Measurements from ENCODE around the gene SLC25A26. TPM values are rescaled to one million over a fixed set of nuclear protein-coding genes. Genes with fewer than 3 reads are reported as not detected.

The SLC25A26 gene
- total RNA-seq, 2 donors from 2014 or later, result 8.6 to 9.2 TPM

- Histone ChIP-seq H3K9me3 (no peaks in the 10 kb centered on the region), H3K27ac (no peak overlapping the region), H3K4me1 (peaks cover 6% of the 10 kb centered on the region), H3K4me3 (no peak overlapping the region), H3K36me3 (replicated peaks in 1 of 2; ENCODE audit: insufficient read depth in 1 of 2, low read depth in 2 of 2) (no peaks in the 10 kb centered on the region), H3K27me3 (no peaks in the 10 kb centered on the region)
- intact Hi-C loops (cut with DNase I), result no loop called here
- TF ChIP-seq, protein P1, sequence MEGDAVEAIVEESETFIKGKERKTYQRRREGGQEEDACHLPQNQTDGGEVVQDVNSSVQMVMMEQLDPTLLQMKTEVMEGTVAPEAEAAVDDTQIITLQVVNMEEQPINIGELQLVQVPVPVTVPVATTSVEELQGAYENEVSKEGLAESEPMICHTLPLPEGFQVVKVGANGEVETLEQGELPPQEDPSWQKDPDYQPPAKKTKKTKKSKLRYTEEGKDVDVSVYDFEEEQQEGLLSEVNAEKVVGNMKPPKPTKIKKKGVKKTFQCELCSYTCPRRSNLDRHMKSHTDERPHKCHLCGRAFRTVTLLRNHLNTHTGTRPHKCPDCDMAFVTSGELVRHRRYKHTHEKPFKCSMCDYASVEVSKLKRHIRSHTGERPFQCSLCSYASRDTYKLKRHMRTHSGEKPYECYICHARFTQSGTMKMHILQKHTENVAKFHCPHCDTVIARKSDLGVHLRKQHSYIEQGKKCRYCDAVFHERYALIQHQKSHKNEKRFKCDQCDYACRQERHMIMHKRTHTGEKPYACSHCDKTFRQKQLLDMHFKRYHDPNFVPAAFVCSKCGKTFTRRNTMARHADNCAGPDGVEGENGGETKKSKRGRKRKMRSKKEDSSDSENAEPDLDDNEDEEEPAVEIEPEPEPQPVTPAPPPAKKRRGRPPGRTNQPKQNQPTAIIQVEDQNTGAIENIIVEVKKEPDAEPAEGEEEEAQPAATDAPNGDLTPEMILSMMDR (IDR thresholded peaks at IDR 0.05), result no peak
- no peak for TF ChIP-seq POLR2A (IDR thresholded peaks at IDR 0.05)
- no peak for DNase-seq
- WGBS, 2 donors, result 74% methylated on average over 7 of the region's 7 CpGs
- no peak for ATAC-seq
Observed at GRCh38 chr3:66198437-66199088, 22.2 kb upstream of the SLC25A26 start.

GRCh38 chr3:66199089-66199473 lies 21.7 kb upstream of the SLC25A26 start:
- TF ChIP-seq, protein P1 (IDR thresholded peaks at IDR 0.05), result no peak
- TF ChIP-seq POLR2A (IDR thresholded peaks at IDR 0.05), result no peak
- intact Hi-C loops (cut with DNase I), result no loop called here
- H3K27ac ChIP-seq, result no peak overlapping the region
- WGBS, 2 donors, result 58 to 62% methylated on average over 1 of the region's 1 CpG
- peaks cover 6% of the 10 kb centered on the region for H3K4me1 ChIP-seq
- no peak for DNase-seq
- H3K9me3 ChIP-seq, result no peaks in the 10 kb centered on the region
- H3K27me3 ChIP-seq, result no peaks in the 10 kb centered on the region
- no peak for ATAC-seq
- H3K4me3 ChIP-seq, result no peak overlapping the region
- no peaks in the 10 kb centered on the region for H3K36me3 ChIP-seq (replicated peaks in 1 of 2; ENCODE audit: insufficient read depth in 1 of 2, low read depth in 2 of 2)

DNA sequence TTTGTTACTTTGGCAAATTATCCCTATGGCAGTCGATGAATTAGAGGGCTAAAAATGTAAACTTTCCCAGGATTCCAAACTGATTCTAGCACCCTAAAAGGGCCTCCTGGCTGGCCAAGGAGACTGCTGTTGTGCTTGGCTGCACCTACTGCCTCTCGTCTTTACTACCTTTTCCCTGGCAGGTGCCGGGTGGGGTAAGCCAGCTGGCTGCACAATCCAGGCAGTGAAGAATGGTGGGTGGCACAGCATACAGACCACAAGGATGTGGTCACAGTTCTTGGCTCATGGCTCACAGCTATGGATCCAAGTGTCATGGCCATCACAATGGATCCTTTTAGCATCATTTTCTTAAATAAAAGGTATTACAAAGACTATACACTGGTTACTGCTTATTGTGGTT lies 20.7 kb upstream of the SLC25A26 start:
- Histone ChIP-seq H3K4me3 (no peak overlapping the region), H3K27ac (no peak overlapping the region), H3K36me3 (replicated peaks in 1 of 2; ENCODE audit: insufficient read depth in 1 of 2, low read depth in 2 of 2) (no peaks in the 10 kb centered on the region), H3K9me3 (no peaks in the 10 kb centered on the region), H3K4me1 (peaks cover 3% of the 10 kb centered on the region), H3K27me3 (no peaks in the 10 kb centered on the region)
- intact Hi-C loops (cut with DNase I), result no loop called here
- no peak for DNase-seq
- 37 to 44% methylated on average over 3 of the region's 3 CpGs for WGBS, 2 donors
- ATAC-seq, result no peak
- TF ChIP-seq, protein P1 (IDR thresholded peaks at IDR 0.05), result no peak
- no peak for TF ChIP-seq POLR2A (IDR thresholded peaks at IDR 0.05)

- Histone ChIP-seq H3K4me3 (no peak overlapping the region), H3K27ac (no peak overlapping the region), H3K36me3 (replicated peaks in 1 of 2; ENCODE audit: insufficient read depth in 1 of 2, low read depth in 2 of 2) (no peaks in the 10 kb centered on the region), H3K4me1 (no peaks in the 10 kb centered on the region), H3K9me3 (no peaks in the 10 kb centered on the region), H3K27me3 (no peaks in the 10 kb centered on the region)
- TF ChIP-seq POLR2A (IDR thresholded peaks at IDR 0.05), result no peak
- TF ChIP-seq, protein P1 (IDR thresholded peaks at IDR 0.05), result no peak
- ATAC-seq (no peak), DNase-seq (no peak)
- WGBS, 2 donors, result 70 to 84% methylated on average over 2 of the region's 2 CpGs
- intact Hi-C loops (cut with DNase I), result no loop called here
Observed at GRCh38 chr3:66200786-66201185, 20.0 kb upstream of the SLC25A26 start.

GRCh38 chr3:66203275-66203674 lies 17.5 kb upstream of the SLC25A26 start:
- intact Hi-C loops (cut with DNase I), result no loop called here
- WGBS, 2 donors, result 70 to 77% methylated on average over 2 of the region's 2 CpGs

More at GRCh38 chr3:66203275-66203674, 17.5 kb upstream of the SLC25A26 start:
- H3K9me3 ChIP-seq, result no peaks in the 10 kb centered on the region
- no peaks in the 10 kb centered on the region for H3K4me1 ChIP-seq
- DNase-seq, result no peak
- H3K36me3 ChIP-seq (replicated peaks in 1 of 2; ENCODE audit: insufficient read depth in 1 of 2, low read depth in 2 of 2), result no peaks in the 10 kb centered on the region
- H3K27me3 ChIP-seq, result no peaks in the 10 kb centered on the region
- no peak for ATAC-seq
- no peak for TF ChIP-seq POLR2A (IDR thresholded peaks at IDR 0.05)
- TF ChIP-seq, protein P1 (IDR thresholded peaks at IDR 0.05), result no peak
- H3K4me3 ChIP-seq, result no peak overlapping the region
- no peak overlapping the region for H3K27ac ChIP-seq

Measured in body of pancreas (tissue), 4 donors.